Loucy (cell line): ENCODE results near the gene HIKESHI.
A peak's percentile ranks its signal among the peaks of the same experiment; 100 is the strongest.

Experiments
- H2AFZ ChIP-seq: fragments of 200-600 bp; sonication (generic); 2 replicates; pipeline ENCODE4 v1.6.0; 2016; ENCODE audit warnings: antibody characterized with exemption, mild to moderate bottlenecking, low read length, moderate library complexity
- H3F3A ChIP-seq: fragments of 200-600 bp; 2 replicates; pipeline ENCODE4 v1.6.0; 2016; ENCODE audit warnings: antibody characterized with exemption, low read depth, mild to moderate bottlenecking
- H3K27me3 ChIP-seq: fragments of 200-600 bp; sonication (generic); 2 replicates; pipeline ENCODE4 v1.6.1; 2014; ENCODE audit warnings: low read length, mild to moderate bottlenecking; ENCODE audit not compliant: insufficient read depth, poor library complexity, severe bottlenecking
- H3K36me3 ChIP-seq: fragments of 200-600 bp; sonication (generic); 2 replicates; pipeline ENCODE4 v1.6.1; 2016; ENCODE audit warnings: low read length; ENCODE audit not compliant: insufficient read depth
- H3K4me1 ChIP-seq: fragments of 200-600 bp; sonication (generic); 2 replicates; pipeline ENCODE4 v1.5.1; 2014; ENCODE audit warnings: low read length, mild to moderate bottlenecking; ENCODE audit not compliant: insufficient read depth, poor library complexity, severe bottlenecking
- H3K4me2 ChIP-seq: fragments of 200-600 bp; sonication (generic); 2 replicates; pipeline ENCODE4 v1.6.0; 2014; ENCODE audit warnings: antibody characterized with exemption, low read length, low read depth, mild to moderate bottlenecking; ENCODE audit not compliant: poor library complexity, severe bottlenecking
- H3K4me3 ChIP-seq: fragments of 200-600 bp; sonication (generic); 2 replicates; pipeline ENCODE4 v1.5.1; 2014; ENCODE audit warnings: low read length, mild to moderate bottlenecking, mixed read lengths; ENCODE audit not compliant: poor library complexity, severe bottlenecking
- H3K79me2 ChIP-seq: fragments of 200-600 bp; sonication (generic); 2 replicates; pipeline ENCODE4 v1.6.1; 2014; ENCODE audit warnings: low read length; ENCODE audit not compliant: insufficient read depth
- H3K9ac ChIP-seq: fragments of 200-600 bp; sonication (generic); 2 replicates; pipeline ENCODE4 v1.6.0; 2014; ENCODE audit warnings: mild to moderate bottlenecking, low read depth, low read length, moderate library complexity; ENCODE audit not compliant: poor library complexity, severe bottlenecking
- H3K9me2 ChIP-seq: fragments of 200-600 bp; sonication (generic); replicated peaks from 2 replicates; pipeline ENCODE4 v1.6.1; 2016; ENCODE audit warnings: low read depth, low read length, mixed read lengths
- H3K9me3 ChIP-seq: fragments of 200-600 bp; sonication (generic); 2 replicates; pipeline ENCODE4 v1.6.1; 2014; ENCODE audit warnings: mild to moderate bottlenecking, antibody characterized with exemption, low read length, low read depth; ENCODE audit not compliant: insufficient read depth
- H4K20me1 ChIP-seq: fragments of 200-600 bp; sonication (generic); 2 replicates; pipeline ENCODE4 v1.6.0; 2014; ENCODE audit warnings: antibody characterized with exemption, low read length, mild to moderate bottlenecking; ENCODE audit not compliant: insufficient read depth, poor library complexity, severe bottlenecking
- CTCF ChIP-seq: fragments of 200-600 bp; sonication (generic); conservative IDR thresholded peaks from 2 replicates; pipeline ENCODE4 v1.5.1; 2014; ENCODE audit warnings: mild to moderate bottlenecking, antibody characterized with exemption, low read length
- EZH2phosphoT487 ChIP-seq: fragments of 200-600 bp; IDR thresholded peaks from 2 replicates; pipeline ENCODE4 v1.6.1; 2018; ENCODE audit warnings: antibody characterized with exemption, mild to moderate bottlenecking, moderate library complexity, borderline replicate concordance

Gene HIKESHI

GRCh38 chr11:86291466-86292262 lies 10.4 kb upstream of the HIKESHI start:
- H3K4me3 ChIP-seq: no peak overlapping the region
- no peaks in the 10 kb centered on the region for H3K79me2 ChIP-seq
- no peaks in the 10 kb centered on the region for H3K36me3 ChIP-seq
- TF ChIP-seq CTCF (peak; percentile 92), EZH2phosphoT487 (no peak)
- H2AFZ ChIP-seq: no peak overlapping the region
- H3K9me3 ChIP-seq: no peaks in the 10 kb centered on the region
- no peaks in the 10 kb centered on the region for H3K27me3 ChIP-seq
- no peaks in the 10 kb centered on the region for H3K9me2 ChIP-seq
- H3F3A ChIP-seq: no peaks in the 10 kb centered on the region
- H3K9ac ChIP-seq: no peak overlapping the region
- H4K20me1 ChIP-seq: no peaks in the 10 kb centered on the region
- H3K4me2 ChIP-seq: no peak overlapping the region
- H3K4me1 ChIP-seq: no peaks in the 10 kb centered on the region

GRCh38 chr11:86292912-86293616 lies 9.0 kb upstream of the HIKESHI start:
- Histone ChIP-seq H3K27me3 (no peaks in the 10 kb centered on the region), H3K9me2 (no peaks in the 10 kb centered on the region)

GRCh38 chr11:86294026-86294425 lies 8.0 kb upstream of the HIKESHI start:
- no peaks in the 10 kb centered on the region for H3K79me2 ChIP-seq
- no peak overlapping the region for H2AFZ ChIP-seq
- H3K9ac ChIP-seq: no peak overlapping the region
- H3K4me2 ChIP-seq: no peak overlapping the region
- no peaks in the 10 kb centered on the region for H3K4me1 ChIP-seq
- no peak overlapping the region for H3K4me3 ChIP-seq
- no peaks in the 10 kb centered on the region for H3K9me3 ChIP-seq
- TF ChIP-seq CTCF (no peak), EZH2phosphoT487 (no peak)
- H3K36me3 ChIP-seq: no peaks in the 10 kb centered on the region
- no peaks in the 10 kb centered on the region for H4K20me1 ChIP-seq
- H3K27me3 ChIP-seq: peaks cover under 1% of the 10 kb centered on the region
- H3K9me2 ChIP-seq: no peaks in the 10 kb centered on the region
- no peaks in the 10 kb centered on the region for H3F3A ChIP-seq

More at GRCh38 chr11:86292912-86293616, 9.0 kb upstream of the HIKESHI start:
- Histone ChIP-seq H3K36me3 (no peaks in the 10 kb centered on the region), H3K4me1 (no peaks in the 10 kb centered on the region), H3K9ac (no peak overlapping the region), H4K20me1 (no peaks in the 10 kb centered on the region), H2AFZ (no peak overlapping the region), H3K4me2 (no peak overlapping the region), H3K79me2 (no peaks in the 10 kb centered on the region), H3K4me3 (no peak overlapping the region), H3K9me3 (no peaks in the 10 kb centered on the region), H3F3A (no peaks in the 10 kb centered on the region)
- TF ChIP-seq EZH2phosphoT487: no peak
- no peak for TF ChIP-seq CTCF
